SU-DHL-6 (cell line): ENCODE data around the gene KRT35.

Experiments
- H2AFZ ChIP-seq: fragments of 200-600 bp; sonication (generic); 2 replicates; pipeline ENCODE4 v1.6.1; 2014; ENCODE audit warnings: low read depth, mild to moderate bottlenecking, moderate library complexity, mixed read lengths, antibody characterized with exemption, low read length; ENCODE audit not compliant: severe bottlenecking
- H3F3A ChIP-seq: fragments of 200-600 bp; shearing (Covaris generic); 2 replicates; pipeline ENCODE4 v1.6.0; 2016; ENCODE audit warnings: antibody characterized with exemption, mild to moderate bottlenecking; ENCODE audit not compliant: insufficient read depth
- H3K27ac ChIP-seq: fragments of 200-600 bp; sonication (generic); 2 replicates; pipeline ENCODE4 v1.5.1; 2016; ENCODE audit warnings: low read depth, mild to moderate bottlenecking, low read length, moderate library complexity, mixed read lengths
- H3K27me3 ChIP-seq: fragments of 200-600 bp; sonication (generic), shearing (Covaris generic); 2 replicates; pipeline ENCODE4 v1.6.0; 2014; ENCODE audit warnings: mild to moderate bottlenecking, low read length
- H3K36me3 ChIP-seq: fragments of 200-600 bp; sonication (generic); 2 replicates; pipeline ENCODE4 v1.6.1; 2014; ENCODE audit warnings: mild to moderate bottlenecking, low read length, mixed read lengths
- H3K4me2 ChIP-seq: fragments of 300-600, 200-600 bp; shearing (Covaris generic), sonication (generic); 2 replicates; pipeline ENCODE4 v1.6.0; 2014; ENCODE audit warnings: low read length, low read depth, mild to moderate bottlenecking; ENCODE audit not compliant: poor library complexity, severe bottlenecking
- H3K4me3 ChIP-seq: fragments of 200-600 bp; sonication (generic); 2 replicates; pipeline ENCODE4 v1.5.1; 2014; ENCODE audit warnings: antibody characterized with exemption, low read length, mild to moderate bottlenecking, mixed read lengths; ENCODE audit not compliant: insufficient read depth, poor library complexity, severe bottlenecking
- H3K79me2 ChIP-seq: fragments of 200-600 bp; sonication (generic); 2 replicates; pipeline ENCODE4 v1.6.1; 2014; ENCODE audit warnings: mild to moderate bottlenecking, low read length, moderate library complexity; ENCODE audit not compliant: insufficient read depth
- H3K9ac ChIP-seq: fragments of 200-600 bp; sonication (generic); 2 replicates; pipeline ENCODE4 v1.7.0; 2014; ENCODE audit warnings: mild to moderate bottlenecking, low read length
- H3K9me2 ChIP-seq: fragments of 200-600 bp; sonication (generic); replicated peaks from 2 replicates; pipeline ENCODE4 v1.6.1; 2014; ENCODE audit warnings: low read length; ENCODE audit not compliant: insufficient read depth
- H3K9me3 ChIP-seq: fragments of 200-600 bp; sonication (generic); 2 replicates; pipeline ENCODE4 v1.6.1; 2014; ENCODE audit warnings: low read length, mixed read lengths; ENCODE audit not compliant: insufficient read depth
- H4K20me1 ChIP-seq: fragments of 200-600 bp; sonication (generic); 2 replicates; pipeline ENCODE4 v1.6.1; 2014; ENCODE audit warnings: low read depth, mild to moderate bottlenecking, antibody characterized with exemption, low read length, moderate library complexity, mixed read lengths
- CTCF ChIP-seq: fragments of 200-600 bp; sonication (generic); IDR thresholded peaks from one replicate; pipeline ENCODE4 v1.5.1; 2017; ENCODE audit warnings: antibody characterized with exemption, mild to moderate bottlenecking, low read length, moderate library complexity; ENCODE audit not compliant: insufficient read depth, poor library complexity, severe bottlenecking
- EZH2phosphoT487 ChIP-seq: fragments of 200-600 bp; sonication (generic), shearing (Covaris generic); conservative IDR thresholded peaks from 2 replicates; pipeline ENCODE4 v1.6.1; 2018; ENCODE audit warnings: mild to moderate bottlenecking, antibody characterized with exemption, low read length, moderate library complexity, mixed read lengths

Gene KRT35

GRCh38 chr17:41504246-41504977, 23.5 kb upstream of the KRT35 start:
- H3K79me2 ChIP-seq = no peaks in the 10 kb centered on the region
- H3K36me3 ChIP-seq = no peaks in the 10 kb centered on the region
- no peaks in the 10 kb centered on the region for H3K9me2 ChIP-seq
- no peaks in the 10 kb centered on the region for H3K27me3 ChIP-seq
- no peaks in the 10 kb centered on the region for H4K20me1 ChIP-seq
- no peak overlapping the region for H3K9ac ChIP-seq
- TF ChIP-seq CTCF (no peak), EZH2phosphoT487 (no peak)
- no peak overlapping the region for H3K4me3 ChIP-seq
- no peak overlapping the region for H3K4me2 ChIP-seq
- no peak overlapping the region for H3K27ac ChIP-seq
- H3F3A ChIP-seq = no peaks in the 10 kb centered on the region
- no peak overlapping the region for H2AFZ ChIP-seq
- no peaks in the 10 kb centered on the region for H3K9me3 ChIP-seq

- Histone ChIP-seq H3K9me3 (no peaks in the 10 kb centered on the region), H3K4me2 (no peak overlapping the region), H2AFZ (no peak overlapping the region), H3F3A (no peaks in the 10 kb centered on the region), H3K27me3 (no peaks in the 10 kb centered on the region), H3K79me2 (no peaks in the 10 kb centered on the region), H3K4me3 (no peak overlapping the region), H3K9me2 (no peaks in the 10 kb centered on the region), H4K20me1 (no peaks in the 10 kb centered on the region), H3K9ac (no peak overlapping the region), H3K36me3 (no peaks in the 10 kb centered on the region), H3K27ac (no peak overlapping the region)
- no peak for TF ChIP-seq EZH2phosphoT487
- TF ChIP-seq CTCF = no peak
Observed at GRCh38 chr17:41503202-41503601, 22.3 kb upstream of the KRT35 start.

- Histone ChIP-seq H3K36me3 (no peaks in the 10 kb centered on the region), H3K27me3 (no peaks in the 10 kb centered on the region), H3F3A (no peaks in the 10 kb centered on the region), H3K9ac (no peak overlapping the region), H3K9me3 (no peaks in the 10 kb centered on the region), H3K27ac (no peak overlapping the region), H3K4me2 (no peak overlapping the region), H2AFZ (no peak overlapping the region), H3K9me2 (no peaks in the 10 kb centered on the region), H4K20me1 (no peaks in the 10 kb centered on the region), H3K4me3 (no peak overlapping the region), H3K79me2 (no peaks in the 10 kb centered on the region)
- TF ChIP-seq CTCF = no peak
- TF ChIP-seq EZH2phosphoT487 = no peak
Observed at GRCh38 chr17:41500131-41500911, 19.4 kb upstream of the KRT35 start.
